ENCODE results near the gene HIRA.

The HIRA gene

GRCh38 chr22:19375435-19375834 is 56.1 kb downstream of the HIRA start:
- Histone ChIP-seq H3K4me2 (ENCODE audit: insufficient read depth, low read length) (no peak overlapping the region), H3K27me3 (ENCODE audit: insufficient read depth, low read length, poor library complexity) (no peaks in the 10 kb centered on the region), H3K4me1 (ENCODE audit: insufficient read depth, low read length) (no peaks in the 10 kb centered on the region), H3K9ac (ENCODE audit: low read depth, low read length) (no peak overlapping the region), H3K36me3 (ENCODE audit: insufficient read depth, low read length) (peaks cover 82% of the 10 kb centered on the region), H3K4me3 (ENCODE audit: low read depth in 1 of 2, low read length in 2 of 2) (no peak overlapping the region), H3K79me2 (ENCODE audit: insufficient read depth, low read length) (no peaks in the 10 kb centered on the region), H4K20me1 (ENCODE audit: insufficient read depth, low read length) (no peaks in the 10 kb centered on the region; the same call in 1 of the 2 replicates), H3K27ac (ENCODE audit: low read length) (no peak overlapping the region), H3K9me3 (ENCODE audit: insufficient read depth, low read length, severe bottlenecking) (no peaks in the 10 kb centered on the region), H2AFZ (ENCODE audit: low read depth, low read length) (no peak overlapping the region)
- DNase-seq (no peak), ATAC-seq (ENCODE audit: insufficient read depth, low read depth) (no peak)
- TF ChIP-seq EZH2 (IDR thresholded peaks at IDR 0.05; ENCODE audit: borderline replicate concordance, low read depth, low read length, severe bottlenecking) (no peak), CTCF (IDR thresholded peaks at IDR 0.05; ENCODE audit: borderline replicate concordance, extremely low read depth, low read length, poor library complexity, severe bottlenecking) (no peak)

- peaks cover under 1% of the 10 kb centered on the region; the same call in 1 of the 2 replicates for H4K20me1 ChIP-seq (ENCODE audit: insufficient read depth, low read length)
- H3K9me3 ChIP-seq (ENCODE audit: insufficient read depth, low read length, severe bottlenecking) = no peaks in the 10 kb centered on the region
- H3K4me2 ChIP-seq (ENCODE audit: insufficient read depth, low read length) = no peak overlapping the region
Measured at GRCh38 chr22:19374410-19374809, 57.1 kb downstream of the HIRA start.

DNA sequence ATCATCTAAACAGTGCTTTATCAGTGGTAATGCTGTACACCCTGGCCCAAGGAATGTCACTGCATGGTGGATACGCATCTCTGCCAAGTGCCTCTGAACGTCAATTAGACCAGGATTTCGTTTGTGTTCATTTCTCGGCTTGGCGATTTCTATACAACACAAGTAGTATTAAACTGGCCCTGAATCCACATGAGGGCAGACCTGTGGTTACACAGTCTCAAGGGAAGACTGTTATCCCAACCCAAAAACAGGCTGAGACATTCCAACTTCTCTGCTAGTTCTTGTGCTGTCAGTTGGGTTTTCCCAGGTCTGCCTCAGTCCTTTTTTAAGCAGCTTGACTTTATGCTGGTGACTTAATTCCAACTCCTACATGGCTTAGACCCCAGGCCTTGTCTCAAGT is 58.1 kb downstream of the HIRA start:
- H2AFZ ChIP-seq (ENCODE audit: low read depth, low read length) = no peak overlapping the region
- H3K4me1 ChIP-seq (ENCODE audit: insufficient read depth, low read length) = no peaks in the 10 kb centered on the region
- H3K27ac ChIP-seq (ENCODE audit: low read length) = no peak overlapping the region
- H3K9me3 ChIP-seq (ENCODE audit: insufficient read depth, low read length, severe bottlenecking) = no peaks in the 10 kb centered on the region
- no peak overlapping the region for H3K4me3 ChIP-seq (ENCODE audit: low read depth in 1 of 2, low read length in 2 of 2)
- H3K79me2 ChIP-seq (ENCODE audit: insufficient read depth, low read length) = no peaks in the 10 kb centered on the region
- no peak overlapping the region for H3K9ac ChIP-seq (ENCODE audit: low read depth, low read length)
- H4K20me1 ChIP-seq (ENCODE audit: insufficient read depth, low read length) = peaks cover 4% of the 10 kb centered on the region; the same call in 1 of the 2 replicates
- no peak overlapping the region for H3K4me2 ChIP-seq (ENCODE audit: insufficient read depth, low read length)
- ATAC-seq (ENCODE audit: insufficient read depth, low read depth) (no peak), DNase-seq (no peak)
- no peaks in the 10 kb centered on the region for H3K27me3 ChIP-seq (ENCODE audit: insufficient read depth, low read length, poor library complexity)
- H3K36me3 ChIP-seq (ENCODE audit: insufficient read depth, low read length) = peaks cover 96% of the 10 kb centered on the region
- TF ChIP-seq EZH2 (IDR thresholded peaks at IDR 0.05; ENCODE audit: borderline replicate concordance, low read depth, low read length, severe bottlenecking) = no peak
- TF ChIP-seq CTCF (IDR thresholded peaks at IDR 0.05; ENCODE audit: borderline replicate concordance, extremely low read depth, low read length, poor library complexity, severe bottlenecking) = no peak

More at GRCh38 chr22:19374410-19374809, 57.1 kb downstream of the HIRA start:
- TF ChIP-seq CTCF (IDR thresholded peaks at IDR 0.05; ENCODE audit: borderline replicate concordance, extremely low read depth, low read length, poor library complexity, severe bottlenecking) = no peak
- TF ChIP-seq EZH2 (IDR thresholded peaks at IDR 0.05; ENCODE audit: borderline replicate concordance, low read depth, low read length, severe bottlenecking) = no peak
- Histone ChIP-seq H3K4me1 (ENCODE audit: insufficient read depth, low read length) (no peaks in the 10 kb centered on the region), H3K79me2 (ENCODE audit: insufficient read depth, low read length) (no peaks in the 10 kb centered on the region), H3K27me3 (ENCODE audit: insufficient read depth, low read length, poor library complexity) (no peaks in the 10 kb centered on the region), H3K27ac (ENCODE audit: low read length) (no peak overlapping the region), H3K36me3 (ENCODE audit: insufficient read depth, low read length) (peaks cover 89% of the 10 kb centered on the region), H3K4me3 (ENCODE audit: low read depth in 1 of 2, low read length in 2 of 2) (no peak overlapping the region), H2AFZ (ENCODE audit: low read depth, low read length) (no peak overlapping the region), H3K9ac (ENCODE audit: low read depth, low read length) (no peak overlapping the region)
- no peak for ATAC-seq (ENCODE audit: insufficient read depth, low read depth)
- no peak for DNase-seq

GRCh38 chr22:19371893-19372292 is 59.6 kb downstream of the HIRA start:
- no peaks in the 10 kb centered on the region for H3K9me3 ChIP-seq (ENCODE audit: insufficient read depth, low read length, severe bottlenecking)
- no peaks in the 10 kb centered on the region for H3K4me1 ChIP-seq (ENCODE audit: insufficient read depth, low read length)
- H3K9ac ChIP-seq (ENCODE audit: low read depth, low read length) = no peak overlapping the region
- no peak overlapping the region for H3K4me2 ChIP-seq (ENCODE audit: insufficient read depth, low read length)
- H3K36me3 ChIP-seq (ENCODE audit: insufficient read depth, low read length) = peaks cover 90% of the 10 kb centered on the region
- DNase-seq (no peak), ATAC-seq (ENCODE audit: insufficient read depth, low read depth) (no peak)
- H3K4me3 ChIP-seq (ENCODE audit: low read depth in 1 of 2, low read length in 2 of 2) = no peak overlapping the region
- no peaks in the 10 kb centered on the region for H3K27me3 ChIP-seq (ENCODE audit: insufficient read depth, low read length, poor library complexity)
- no peaks in the 10 kb centered on the region for H3K79me2 ChIP-seq (ENCODE audit: insufficient read depth, low read length)
- no peak overlapping the region for H3K27ac ChIP-seq (ENCODE audit: low read length)
- H2AFZ ChIP-seq (ENCODE audit: low read depth, low read length) = no peak overlapping the region
- TF ChIP-seq EZH2 (IDR thresholded peaks at IDR 0.05; ENCODE audit: borderline replicate concordance, low read depth, low read length, severe bottlenecking) (no peak), CTCF (IDR thresholded peaks at IDR 0.05; ENCODE audit: borderline replicate concordance, extremely low read depth, low read length, poor library complexity, severe bottlenecking) (no peak)
- peaks cover 4% of the 10 kb centered on the region; the same call in 1 of the 2 replicates for H4K20me1 ChIP-seq (ENCODE audit: insufficient read depth, low read length)

Measured in DND-41 (cell line).